Lung (tissue), 12 donors: ENCODE measurements around the gene AFF1. TPM values are rescaled to one million over a fixed set of nuclear protein-coding genes. Genes with fewer than 3 reads are reported as not detected.
A peak's percentile ranks its signal among the peaks of the same experiment; 100 is the strongest.

Experiments
- ATAC-seq: fragments of 200-7000 bp; cut with Tn5 transposase; one replicate; pipeline ENCODE4 v1.9.1; 2020; ENCODE audit warnings: moderate number of reproducible peaks; ENCODE audit not compliant: insufficient read depth, low FRiP score
- DNase-seq, 3 donors: peaks; one replicate each; pipeline ENCODE4 v3.0.0-alpha.2; 2013 to 2017
- H3K27ac ChIP-seq, 2 donors: one replicate each; pipeline ENCODE4 v1.5.1; 2013; ENCODE audit warnings: mild to moderate bottlenecking in 2 of 2, moderate library complexity in 2 of 2, control low read depth in 1 of 2, inconsistent platforms in 1 of 2, low read depth in 1 of 2, low read length in 1 of 2
- H3K27me3 ChIP-seq, 3 donors: one replicate each; pipeline ENCODE4 v1.5.1; 2013; ENCODE audit warnings: low read length in 2 of 3; ENCODE audit not compliant: control insufficient read depth in 3 of 3, insufficient read depth in 3 of 3
- H3K36me3 ChIP-seq, 4 donors: one replicate each; pipeline ENCODE4 v1.5.1; 2013; ENCODE audit warnings: low read length in 4 of 4, mild to moderate bottlenecking in 1 of 4, moderate library complexity in 1 of 4; ENCODE audit not compliant: control insufficient read depth in 4 of 4, insufficient read depth in 4 of 4
- H3K4me1 ChIP-seq, 5 donors: one replicate each; pipeline ENCODE4 v1.5.1; 2013; ENCODE audit warnings: low read length in 5 of 5, mild to moderate bottlenecking in 2 of 5, moderate library complexity in 1 of 5; ENCODE audit not compliant: control insufficient read depth in 5 of 5, insufficient read depth in 5 of 5
- H3K4me3 ChIP-seq: one replicate; pipeline ENCODE4 v1.5.1; 2013; ENCODE audit warnings: mild to moderate bottlenecking, control low read depth, moderate library complexity
- H3K9ac ChIP-seq, 2 donors: one replicate each; pipeline ENCODE4 v1.5.1; 2013; ENCODE audit warnings: low read length in 2 of 2, control low read depth in 1 of 2; ENCODE audit not compliant: insufficient read depth in 1 of 2
- H3K9me3 ChIP-seq, 4 donors: one replicate each; pipeline ENCODE4 v1.5.1; 2013; ENCODE audit warnings: low read length in 3 of 4, mild to moderate bottlenecking in 1 of 4, moderate library complexity in 1 of 4; ENCODE audit not compliant: control insufficient read depth in 4 of 4, insufficient read depth in 3 of 4
- WGBS, 2 donors: extraction: QIAGEN DNeasy Blood & Tissue Kit; methylation state at CpG; one replicate each; pipeline ENCODE4 v1.1.7; 2013; 5-methylcytosine and 5-hydroxymethylcytosine counted together
- polyA plus RNA-seq, 2 donors: library from polyadenylated mRNA; stranded (reverse); fragments of 200-250 nt; gene quantifications; one replicate each; pipeline ENCODE4 v1.2.1, GENCODE V29; 2013
- total RNA-seq, 2 donors: library from RNA; depleted of rRNA in 1 of 2; stranded (reverse); fragments of >200 nt in 1 of 2; gene quantifications; one replicate each; pipeline ENCODE4 v1.2.1, GENCODE V29; 2014 to 2021
- TF ChIP-seq, protein P1 (sequence below): IDR thresholded peaks from 2 replicates; pipeline ENCODE4 v1.5.1; 2012; ENCODE audit warnings: mild to moderate bottlenecking; ENCODE audit errors: control extremely low read depth, extremely low read depth
- donor health status: control.
- donor health status: control.
- donor health status: Bipolar disorder and iron deficiency.
- donor health status: healthy.
- donor health status: DM: yes; HTN: yes; CAD: no.

Gene AFF1
- total and polyA plus RNA-seq, 4 donors, result 9.5 to 79.0 (median 35.8) TPM

DNA sequence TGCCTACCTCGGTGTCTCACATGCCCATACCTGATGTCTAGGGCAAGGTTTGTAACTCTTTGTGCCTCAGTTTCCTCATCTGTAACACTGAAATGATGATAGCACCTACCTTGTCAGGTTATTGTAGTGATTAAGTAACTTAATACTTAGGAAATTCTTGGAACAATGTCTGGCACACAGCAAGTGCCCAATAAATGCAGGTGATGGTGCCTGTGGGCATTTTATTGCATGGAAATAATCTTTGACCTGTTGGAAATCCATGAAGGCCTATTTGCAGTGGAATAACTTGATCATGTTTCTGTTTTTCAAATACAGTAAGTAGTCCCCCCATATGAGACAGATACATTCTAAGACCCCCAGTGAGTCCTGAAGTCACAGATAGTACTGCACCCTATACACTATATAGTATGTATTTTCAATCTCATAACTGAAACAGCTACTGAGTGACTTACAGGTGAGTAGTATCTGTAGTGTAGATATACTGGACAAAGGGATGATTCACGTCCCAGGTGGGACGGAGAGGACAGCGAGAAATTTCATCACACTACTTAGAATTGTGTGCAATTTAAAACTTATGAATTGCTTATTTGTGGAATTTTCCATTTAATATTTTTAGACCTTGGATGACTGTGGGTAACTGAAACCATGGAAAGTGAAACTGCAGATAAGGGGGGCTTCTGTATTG lies 42.1 kb downstream of the AFF1 start:
- H3K9me3 ChIP-seq, result no peaks in the 10 kb centered on the region
- TF ChIP-seq, protein P1, sequence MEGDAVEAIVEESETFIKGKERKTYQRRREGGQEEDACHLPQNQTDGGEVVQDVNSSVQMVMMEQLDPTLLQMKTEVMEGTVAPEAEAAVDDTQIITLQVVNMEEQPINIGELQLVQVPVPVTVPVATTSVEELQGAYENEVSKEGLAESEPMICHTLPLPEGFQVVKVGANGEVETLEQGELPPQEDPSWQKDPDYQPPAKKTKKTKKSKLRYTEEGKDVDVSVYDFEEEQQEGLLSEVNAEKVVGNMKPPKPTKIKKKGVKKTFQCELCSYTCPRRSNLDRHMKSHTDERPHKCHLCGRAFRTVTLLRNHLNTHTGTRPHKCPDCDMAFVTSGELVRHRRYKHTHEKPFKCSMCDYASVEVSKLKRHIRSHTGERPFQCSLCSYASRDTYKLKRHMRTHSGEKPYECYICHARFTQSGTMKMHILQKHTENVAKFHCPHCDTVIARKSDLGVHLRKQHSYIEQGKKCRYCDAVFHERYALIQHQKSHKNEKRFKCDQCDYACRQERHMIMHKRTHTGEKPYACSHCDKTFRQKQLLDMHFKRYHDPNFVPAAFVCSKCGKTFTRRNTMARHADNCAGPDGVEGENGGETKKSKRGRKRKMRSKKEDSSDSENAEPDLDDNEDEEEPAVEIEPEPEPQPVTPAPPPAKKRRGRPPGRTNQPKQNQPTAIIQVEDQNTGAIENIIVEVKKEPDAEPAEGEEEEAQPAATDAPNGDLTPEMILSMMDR, result no peak
- no peak overlapping the region for H3K9ac ChIP-seq
- H3K4me1 ChIP-seq, result peaks cover 0 to 13% (median 7%) of the 10 kb centered on the region in 5 donors
- no peak overlapping the region for H3K4me3 ChIP-seq
- no peaks in the 10 kb centered on the region for H3K36me3 ChIP-seq
- 88 to 92% methylated on average over 4 of the region's 4 CpGs for WGBS, 2 donors
- DNase-seq, result no peak
- H3K27ac ChIP-seq, result no peak overlapping the region
- ATAC-seq, result no peak
- H3K27me3 ChIP-seq, result no peaks in the 10 kb centered on the region

DNA sequence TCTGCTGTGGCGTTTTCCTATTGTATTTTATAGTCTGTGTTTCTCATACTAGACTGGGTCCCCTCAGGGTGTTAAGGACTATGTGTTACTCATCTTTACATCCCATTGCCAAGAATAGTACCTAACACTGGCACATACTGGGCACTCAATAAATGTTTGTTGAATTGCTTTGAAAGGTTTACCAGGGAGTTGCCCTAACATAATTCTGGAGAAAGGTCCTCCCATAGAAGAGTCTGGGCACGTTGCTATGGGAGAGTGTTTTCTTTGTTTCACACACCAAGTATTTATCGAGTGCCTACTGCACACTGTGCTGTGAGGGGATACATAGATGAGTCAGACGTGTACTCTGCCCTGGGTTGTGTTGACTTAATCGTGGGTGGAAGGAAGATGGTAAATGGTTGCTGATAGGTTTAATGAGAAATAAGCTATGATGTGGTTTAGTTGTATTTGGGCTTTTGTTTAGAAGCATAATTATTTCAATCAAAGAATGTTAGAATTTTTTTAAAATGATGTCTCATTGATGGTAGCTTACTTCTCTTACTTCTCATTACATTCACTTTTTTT lies 42.9 kb downstream of the AFF1 start:
- WGBS, 2 donors, result 51 to 72% methylated on average over 5 of the region's 5 CpGs
- H3K27me3 ChIP-seq, result no peaks in the 10 kb centered on the region
- H3K36me3 ChIP-seq, result no peaks in the 10 kb centered on the region
- H3K4me1 ChIP-seq, result peaks cover 0 to 13% (median 7%) of the 10 kb centered on the region in 5 donors
- no peak overlapping the region for H3K9ac ChIP-seq
- TF ChIP-seq, protein P1, result no peak
- DNase-seq (no peak), ATAC-seq (peak; percentile 37)
- H3K9me3 ChIP-seq, result no peaks in the 10 kb centered on the region
- no peak overlapping the region for H3K27ac ChIP-seq
- H3K4me3 ChIP-seq, result no peak overlapping the region

GRCh38 chr4:86978709-86979108 lies 43.9 kb downstream of the AFF1 start:
- H3K4me3 ChIP-seq, result no peak overlapping the region
- H3K9me3 ChIP-seq, result no peaks in the 10 kb centered on the region
- DNase-seq (no peak), ATAC-seq (no peak)
- TF ChIP-seq, protein P1, result no peak
- peaks cover 0 to 8% (median 3%) of the 10 kb centered on the region in 5 donors for H3K4me1 ChIP-seq
- no peak overlapping the region for H3K9ac ChIP-seq
- no peaks in the 10 kb centered on the region for H3K27me3 ChIP-seq
- 44 to 48% methylated on average over 2 of the region's 2 CpGs for WGBS, 2 donors
- H3K36me3 ChIP-seq, result no peaks in the 10 kb centered on the region
- no peak overlapping the region for H3K27ac ChIP-seq

GRCh38 chr4:86980230-86980629 lies 45.4 kb downstream of the AFF1 start:
- no peaks in the 10 kb centered on the region for H3K36me3 ChIP-seq
- ATAC-seq, result no peak
- H3K9me3 ChIP-seq, result no peaks in the 10 kb centered on the region
- no peak for DNase-seq
- 98 to 100% methylated on average over 2 of the region's 2 CpGs for WGBS, 2 donors
- no peak overlapping the region for H3K9ac ChIP-seq
- peaks cover 0 to 8% (median 0%) of the 10 kb centered on the region in 5 donors for H3K4me1 ChIP-seq
- H3K27ac ChIP-seq, result no peak overlapping the region
- no peaks in the 10 kb centered on the region for H3K27me3 ChIP-seq
- H3K4me3 ChIP-seq, result no peak overlapping the region
- TF ChIP-seq, protein P1, result no peak
